ENCODE data around the gene COPS3. TPM values are rescaled to one million over a fixed set of nuclear protein-coding genes. Genes with fewer than 3 reads are reported as not detected.

Gene COPS3
- total RNA-seq, 1 experiment from 2014 or later = 87.6 TPM

DNA sequence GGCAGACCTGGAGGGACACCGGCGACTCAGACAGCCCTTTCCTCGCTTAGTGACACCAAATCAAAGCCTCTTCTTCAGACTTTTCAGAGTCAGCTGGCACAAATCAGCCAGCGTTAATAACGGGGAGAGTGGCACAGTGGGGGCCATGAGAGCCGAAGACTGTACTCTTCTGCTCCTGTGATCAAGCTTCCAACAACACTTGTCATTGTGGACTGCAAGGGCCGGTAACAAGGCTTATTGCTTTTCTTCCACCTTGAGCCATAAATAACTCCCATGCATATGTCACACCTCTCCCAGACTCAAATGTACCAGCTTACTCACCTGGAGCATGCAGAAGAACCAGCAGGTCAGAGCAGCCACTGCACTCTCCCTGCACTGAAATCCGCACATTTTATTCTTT, 56.9 kb downstream of the COPS3 start:
- no peaks in the 10 kb centered on the region for H3K27me3 ChIP-seq (ENCODE audit: insufficient read depth, low read depth)
- no peak overlapping the region for H2AFZ ChIP-seq
- intact Hi-C loops (cut with micrococcal nuclease; ENCODE audit: unreplicated experiment) = no loop called here
- TF ChIP-seq, protein P1, sequence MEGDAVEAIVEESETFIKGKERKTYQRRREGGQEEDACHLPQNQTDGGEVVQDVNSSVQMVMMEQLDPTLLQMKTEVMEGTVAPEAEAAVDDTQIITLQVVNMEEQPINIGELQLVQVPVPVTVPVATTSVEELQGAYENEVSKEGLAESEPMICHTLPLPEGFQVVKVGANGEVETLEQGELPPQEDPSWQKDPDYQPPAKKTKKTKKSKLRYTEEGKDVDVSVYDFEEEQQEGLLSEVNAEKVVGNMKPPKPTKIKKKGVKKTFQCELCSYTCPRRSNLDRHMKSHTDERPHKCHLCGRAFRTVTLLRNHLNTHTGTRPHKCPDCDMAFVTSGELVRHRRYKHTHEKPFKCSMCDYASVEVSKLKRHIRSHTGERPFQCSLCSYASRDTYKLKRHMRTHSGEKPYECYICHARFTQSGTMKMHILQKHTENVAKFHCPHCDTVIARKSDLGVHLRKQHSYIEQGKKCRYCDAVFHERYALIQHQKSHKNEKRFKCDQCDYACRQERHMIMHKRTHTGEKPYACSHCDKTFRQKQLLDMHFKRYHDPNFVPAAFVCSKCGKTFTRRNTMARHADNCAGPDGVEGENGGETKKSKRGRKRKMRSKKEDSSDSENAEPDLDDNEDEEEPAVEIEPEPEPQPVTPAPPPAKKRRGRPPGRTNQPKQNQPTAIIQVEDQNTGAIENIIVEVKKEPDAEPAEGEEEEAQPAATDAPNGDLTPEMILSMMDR (conservative IDR thresholded peaks at IDR 0.05) = no peak
- no peak for TF ChIP-seq EZH2 (IDR thresholded peaks at IDR 0.05; ENCODE audit: low read depth)
- H3F3A ChIP-seq (ENCODE audit: insufficient read depth, low read depth) = no peaks in the 10 kb centered on the region
- H4K20me1 ChIP-seq (ENCODE audit: insufficient read depth) = peaks cover 3% of the 10 kb centered on the region; the same call in 1 of the 2 replicates
- H3K9me2 ChIP-seq (ENCODE audit: insufficient read depth) = no peaks in the 10 kb centered on the region
- H3K4me1 ChIP-seq (replicated peaks; ENCODE audit: insufficient read depth) = no peaks in the 10 kb centered on the region
- no peak overlapping the region for H3K4me3 ChIP-seq
- ChIA-PET CTCF (no interaction called here), POLR2A (ENCODE audit: unreplicated experiment) (no interaction called here)
- no peak overlapping the region for H3K27ac ChIP-seq
- no TSS peak for BruUV-seq (replicated peaks)
- no peaks in the 10 kb centered on the region for H3K9me3 ChIP-seq (ENCODE audit: insufficient read depth, low read depth)
- no peaks in the 10 kb centered on the region for H3K79me2 ChIP-seq (ENCODE audit: low read depth)
- no peak overlapping the region for H3K4me2 ChIP-seq
- peaks cover 23% of the 10 kb centered on the region; the same call in 1 of the 2 replicates for H3K36me3 ChIP-seq (ENCODE audit: low read depth)
- DNase-seq = no peak

DNA sequence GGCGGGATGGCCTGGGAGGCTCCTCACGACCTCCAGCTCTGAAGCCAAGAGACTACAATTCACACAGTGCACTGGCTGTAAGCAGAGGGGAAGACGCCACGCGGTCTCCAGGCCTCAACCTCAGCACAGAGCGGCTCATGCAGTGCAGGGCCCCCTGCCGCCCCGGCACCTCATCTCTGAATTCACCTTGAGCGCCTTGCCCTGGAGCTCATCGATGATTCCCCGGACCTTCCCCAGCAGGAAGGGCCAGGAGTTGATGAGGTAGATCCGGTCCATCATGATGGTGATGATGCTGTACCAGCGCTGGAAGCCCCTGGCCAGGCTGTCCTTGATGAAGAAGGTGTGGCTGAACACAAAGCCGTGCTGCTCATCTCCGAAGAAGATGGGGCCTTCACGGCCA, 57.3 kb downstream of the COPS3 start:
- H4K20me1 ChIP-seq (ENCODE audit: insufficient read depth) = peaks cover 3% of the 10 kb centered on the region; the same call in 1 of the 2 replicates
- intact Hi-C loops (cut with micrococcal nuclease; ENCODE audit: unreplicated experiment) = no loop called here

DNA sequence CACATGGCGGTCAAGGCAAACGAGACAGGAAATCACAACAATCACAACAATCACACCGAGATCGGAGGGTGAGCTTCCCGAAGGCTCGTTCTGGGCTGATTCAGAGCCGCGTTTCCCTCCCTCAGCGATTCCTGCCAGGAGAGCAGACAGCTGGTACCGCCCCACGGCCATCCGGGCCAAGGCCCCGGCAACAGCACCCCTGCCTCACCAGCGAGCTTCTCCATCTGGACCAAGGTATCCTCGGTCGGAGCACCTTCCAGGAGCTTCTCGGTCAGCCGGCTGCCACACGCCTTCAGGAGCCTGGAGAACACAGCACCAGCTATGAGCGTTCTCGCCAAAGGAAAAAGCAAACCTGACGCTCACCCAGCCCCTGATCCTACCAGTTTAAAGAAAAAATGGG, 59.7 kb downstream of the COPS3 start:
- no peak for DNase-seq
- Histone ChIP-seq H3K9me2 (ENCODE audit: insufficient read depth) (no peaks in the 10 kb centered on the region), H3K4me3 (no peak overlapping the region), H3K36me3 (ENCODE audit: low read depth) (peaks cover 18% of the 10 kb centered on the region; the same call in 1 of the 2 replicates), H3K9me3 (ENCODE audit: insufficient read depth, low read depth) (no peaks in the 10 kb centered on the region), H3K27ac (no peak overlapping the region), H3K4me1 (replicated peaks; ENCODE audit: insufficient read depth) (no peaks in the 10 kb centered on the region), H3K79me2 (ENCODE audit: low read depth) (no peaks in the 10 kb centered on the region), H3F3A (ENCODE audit: insufficient read depth, low read depth) (no peaks in the 10 kb centered on the region), H2AFZ (no peak overlapping the region), H3K4me2 (no peak overlapping the region), H4K20me1 (ENCODE audit: insufficient read depth) (peaks cover 3% of the 10 kb centered on the region; the same call in 1 of the 2 replicates), H3K27me3 (ENCODE audit: insufficient read depth, low read depth) (no peaks in the 10 kb centered on the region)
- TF ChIP-seq, protein P1 (conservative IDR thresholded peaks at IDR 0.05) = no peak
- ChIA-PET CTCF (no interaction called here), POLR2A (ENCODE audit: unreplicated experiment) (no interaction called here)
- intact Hi-C loops (cut with micrococcal nuclease; ENCODE audit: unreplicated experiment) = no loop called here
- no TSS peak for BruUV-seq (replicated peaks)

More for the DNA sequence above, 57.3 kb downstream of the COPS3 start:
- no peak for DNase-seq
- no peak for TF ChIP-seq EZH2 (IDR thresholded peaks at IDR 0.05; ENCODE audit: low read depth)
- TF ChIP-seq, protein P1 (conservative IDR thresholded peaks at IDR 0.05) = no peak
- Histone ChIP-seq H3K4me3 (no peak overlapping the region), H3K4me1 (replicated peaks; ENCODE audit: insufficient read depth) (no peaks in the 10 kb centered on the region), H3K27ac (no peak overlapping the region), H2AFZ (no peak overlapping the region), H3K4me2 (no peak overlapping the region), H3F3A (ENCODE audit: insufficient read depth, low read depth) (no peaks in the 10 kb centered on the region), H3K9me3 (ENCODE audit: insufficient read depth, low read depth) (no peaks in the 10 kb centered on the region), H3K79me2 (ENCODE audit: low read depth) (no peaks in the 10 kb centered on the region), H3K9me2 (ENCODE audit: insufficient read depth) (no peaks in the 10 kb centered on the region), H3K36me3 (ENCODE audit: low read depth) (peaks cover 23% of the 10 kb centered on the region; the same call in 1 of the 2 replicates), H3K27me3 (ENCODE audit: insufficient read depth, low read depth) (no peaks in the 10 kb centered on the region)
- no TSS peak for BruUV-seq (replicated peaks)
- CTCF ChIA-PET = no interaction called here
- POLR2A ChIA-PET (ENCODE audit: unreplicated experiment) = no interaction called here
